HEK293 (cell line): ENCODE measurements around the gene ZNF488.

Experiments used
- CTCF ChIA-PET: fragments of 350-600 bp; formaldehyde crosslinking; extraction: SDS; loops from one replicate; lab custom pipeline; 2021; ENCODE audit warnings: antibody characterized with exemption; lab: Yijun Ruan, JAX
- POLR2A ChIA-PET: fragments of 300-600 bp; formaldehyde crosslinking; extraction: SDS; loops from one replicate; lab custom pipeline; 2020; ENCODE audit warnings: antibody characterized with exemption, inconsistent platforms; lab: Yijun Ruan, JAX
- H3K27ac ChIP-seq: fragments of 200-500 bp; sonication (Bioruptor generic); 2 replicates; pipeline ENCODE4 v1.5.1; 2014; ENCODE audit warnings: low read depth, low read length, control low read depth, inconsistent platforms; ENCODE audit errors: extremely low read depth
- H3K36me3 ChIP-seq, 2 experiments: fragments of 200-500 bp in 1 of 2; sonication (Bioruptor generic) in 1 of 2; 1 replicate in 1 of 2; 2 replicates in 1 of 2; pipeline ENCODE4 v1.5.1; 2014 to 2017; ENCODE audit warnings: inconsistent platforms in 2 of 2, low read length in 2 of 2; ENCODE audit not compliant: control insufficient read depth in 2 of 2, insufficient read depth in 1 of 2
- H3K4me1 ChIP-seq: fragments of 200-500 bp; sonication (Bioruptor generic); 2 replicates; pipeline ENCODE4 v1.5.1; 2014; ENCODE audit warnings: mild to moderate bottlenecking, low read length, inconsistent platforms; ENCODE audit not compliant: control insufficient read depth, insufficient read depth
- H3K4me3 ChIP-seq: 2 replicates; pipeline ENCODE4 v1.5.1; 2011; ENCODE audit warnings: low read depth, mild to moderate bottlenecking, control low read depth, low read length, moderate library complexity
- H3K9me3 ChIP-seq: fragments of 200-500 bp; sonication (Bioruptor generic); 2 replicates; pipeline ENCODE4 v1.5.1; 2014; ENCODE audit warnings: low read depth, low read length, inconsistent platforms; ENCODE audit not compliant: control insufficient read depth, insufficient read depth
- ELK4 ChIP-seq: IDR thresholded peaks from 2 replicates; pipeline ENCODE4 v1.6.1; 2011; ENCODE audit warnings: mild to moderate bottlenecking, low read depth, low read length, borderline replicate concordance
- HOXA7 ChIP-seq: sonication (generic); formaldehyde crosslinking; IDR thresholded peaks from 2 replicates; pipeline ENCODE4 v1.8.1; 2022; ENCODE audit warnings: missing genetic modification reagents, borderline replicate concordance
- SCRT1 ChIP-seq: fragments of 450-650 bp; formaldehyde crosslinking; IDR thresholded peaks from 2 replicates; pipeline ENCODE4 v1.5.1; 2016; ENCODE audit warnings: missing biosample characterization, missing genetic modification characterization, borderline replicate concordance
- SP2 ChIP-seq: fragments of 450-650 bp; formaldehyde crosslinking; IDR thresholded peaks from 2 replicates; pipeline ENCODE4 v1.5.1; 2016; ENCODE audit warnings: missing biosample characterization, missing genetic modification characterization
- ZBTB10 ChIP-seq: fragments of 450-650 bp; formaldehyde crosslinking; IDR thresholded peaks from 2 replicates; pipeline ENCODE4 v1.5.1; 2016; ENCODE audit warnings: missing biosample characterization, missing genetic modification characterization
- ZBTB17 ChIP-seq: fragments of 450-650 bp; formaldehyde crosslinking; IDR thresholded peaks from 2 replicates; pipeline ENCODE4 v1.5.1; 2016; ENCODE audit warnings: missing biosample characterization, missing genetic modification characterization
- ZBTB7A ChIP-seq: fragments of 450-650 bp; formaldehyde crosslinking; IDR thresholded peaks from 2 replicates; pipeline ENCODE4 v1.5.1; 2016; ENCODE audit warnings: low read depth, missing biosample characterization, missing genetic modification characterization
- ZNF132 ChIP-seq: fragments of 450-650 bp; formaldehyde crosslinking; IDR thresholded peaks from 2 replicates; pipeline ENCODE4 v1.5.1; 2017; ENCODE audit warnings: missing biosample characterization, missing genetic modification characterization, borderline replicate concordance
- ZNF146 ChIP-seq: fragments of 450-650 bp; formaldehyde crosslinking; IDR thresholded peaks from 2 replicates; pipeline ENCODE4 v1.5.1; 2016; ENCODE audit warnings: missing biosample characterization, missing genetic modification characterization
- ZNF311 ChIP-seq: fragments of 450-650 bp; formaldehyde crosslinking; IDR thresholded peaks from 2 replicates; pipeline ENCODE4 v1.5.1; 2017; ENCODE audit warnings: missing biosample characterization, missing genetic modification characterization, borderline replicate concordance
- ZNF391 ChIP-seq: fragments of 450-650 bp; formaldehyde crosslinking; IDR thresholded peaks from 2 replicates; pipeline ENCODE4 v1.5.1; 2016; ENCODE audit warnings: low read depth, missing biosample characterization, missing genetic modification characterization, borderline replicate concordance
- ZNF416 ChIP-seq: fragments of 450-650 bp; formaldehyde crosslinking; IDR thresholded peaks from 2 replicates; pipeline ENCODE4 v1.5.1; 2016; ENCODE audit warnings: missing biosample characterization, missing genetic modification characterization
- ZNF426 ChIP-seq: fragments of 450-650 bp; formaldehyde crosslinking; IDR thresholded peaks from 2 replicates; pipeline ENCODE4 v1.5.1; 2017; ENCODE audit warnings: missing biosample characterization, missing genetic modification characterization, mild to moderate bottlenecking, inconsistent platforms, moderate library complexity
- ZNF433 ChIP-seq: fragments of 450-650 bp; formaldehyde crosslinking; IDR thresholded peaks from 2 replicates; pipeline ENCODE4 v1.5.1; 2016; ENCODE audit warnings: missing biosample characterization, missing genetic modification characterization, low read depth
- ZNF488 ChIP-seq: fragments of 450-650 bp; formaldehyde crosslinking; IDR thresholded peaks from 2 replicates; pipeline ENCODE4 v1.5.1; 2016; ENCODE audit warnings: missing biosample characterization, missing genetic modification characterization
- ZNF501 ChIP-seq: fragments of 450-650 bp; formaldehyde crosslinking; IDR thresholded peaks from 2 replicates; pipeline ENCODE4 v1.5.1; 2016; ENCODE audit warnings: missing biosample characterization, missing genetic modification characterization
- ZNF514 ChIP-seq: fragments of 450-650 bp; formaldehyde crosslinking; IDR thresholded peaks from 2 replicates; pipeline ENCODE4 v1.5.1; 2016; ENCODE audit warnings: missing biosample characterization, missing genetic modification characterization
- ZNF529 ChIP-seq: fragments of 450-650 bp; formaldehyde crosslinking; IDR thresholded peaks from 2 replicates; pipeline ENCODE4 v1.5.1; 2017; ENCODE audit warnings: missing genetic modification characterization, missing biosample characterization; ENCODE audit not compliant: insufficient replicate concordance
- ZNF530 ChIP-seq: fragments of 450-650 bp; formaldehyde crosslinking; IDR thresholded peaks from 2 replicates; pipeline ENCODE4 v1.5.1; 2016; ENCODE audit warnings: low read depth, missing biosample characterization, missing genetic modification characterization
- ZNF585B ChIP-seq: fragments of 450-650 bp; formaldehyde crosslinking; IDR thresholded peaks from 2 replicates; pipeline ENCODE4 v1.5.1; 2016; ENCODE audit warnings: missing biosample characterization, missing genetic modification characterization
- ZNF677 ChIP-seq: fragments of 450-650 bp; IDR thresholded peaks from 2 replicates; pipeline ENCODE4 v1.5.0; 2018; ENCODE audit warnings: missing biosample characterization, mild to moderate bottlenecking, missing genetic modification characterization, moderate library complexity
- ZNF707 ChIP-seq: fragments of 450-650 bp; formaldehyde crosslinking; IDR thresholded peaks from 2 replicates; pipeline ENCODE4 v1.5.1; 2016; ENCODE audit warnings: missing biosample characterization, missing genetic modification characterization
- ZNF768 ChIP-seq: fragments of 450-650 bp; formaldehyde crosslinking; IDR thresholded peaks from 2 replicates; pipeline ENCODE4 v1.5.1; 2018; ENCODE audit warnings: missing biosample characterization, mild to moderate bottlenecking, missing genetic modification characterization
- ZNF791 ChIP-seq: fragments of 450-650 bp; formaldehyde crosslinking; IDR thresholded peaks from 2 replicates; pipeline ENCODE4 v1.5.1; 2016; ENCODE audit warnings: missing biosample characterization, missing genetic modification characterization
- ZSCAN16 ChIP-seq: fragments of 450-650 bp; formaldehyde crosslinking; IDR thresholded peaks from 2 replicates; pipeline ENCODE4 v1.5.1; 2016; ENCODE audit warnings: missing biosample characterization, missing genetic modification characterization

ZNF488 gene

DNA sequence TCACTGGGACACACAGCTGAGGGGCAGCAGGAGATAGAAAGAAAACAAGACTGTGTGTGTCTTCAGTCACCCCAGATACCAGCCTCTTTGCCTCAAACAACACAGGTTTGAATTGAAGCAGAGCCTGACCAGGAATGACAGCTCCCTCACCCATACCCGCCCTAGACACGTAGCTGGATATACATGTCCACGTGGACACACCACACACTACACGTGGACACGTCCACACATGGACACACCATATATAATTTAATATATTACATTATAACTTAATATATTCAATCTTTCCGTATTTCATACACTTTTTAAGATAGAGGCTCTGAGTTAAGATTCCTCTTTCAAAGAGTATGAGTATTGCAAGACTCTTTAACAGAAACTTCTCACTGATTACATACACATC lies 50.6 kb downstream of the ZNF488 start:
- ChIA-PET CTCF (interaction anchor here (0.6 to 2.2 kb wide), 2 partner anchors 129 to 309 kb away, joined by 3 to 11 read pairs; no protein-coding TSS in a partner anchor), POLR2A (no interaction called here)
- H3K9me3 ChIP-seq = no peaks in the 10 kb centered on the region
- no peaks in the 10 kb centered on the region for H3K4me1 ChIP-seq
- TF ChIP-seq ZBTB17 (tag by site-specific recombination) (no peak), ZNF707 (tag by site-specific recombination) (no peak), ZNF391 (tag by site-specific recombination) (no peak), ZNF585B (no peak), ZBTB7A (no peak), ZNF146 (tag by site-specific recombination) (no peak), ZNF530 (tag by site-specific recombination) (no peak), ZNF416 (tag by site-specific recombination) (no peak), ZNF514 (tag by site-specific recombination) (no peak), SP2 (tag by site-specific recombination) (no peak), HOXA7 (CRISPR knock-in tag) (no peak)
- no peak overlapping the region for H3K27ac ChIP-seq
- no peaks in the 10 kb centered on the region for H3K36me3 ChIP-seq
- H3K4me3 ChIP-seq = no peak overlapping the region

DNA sequence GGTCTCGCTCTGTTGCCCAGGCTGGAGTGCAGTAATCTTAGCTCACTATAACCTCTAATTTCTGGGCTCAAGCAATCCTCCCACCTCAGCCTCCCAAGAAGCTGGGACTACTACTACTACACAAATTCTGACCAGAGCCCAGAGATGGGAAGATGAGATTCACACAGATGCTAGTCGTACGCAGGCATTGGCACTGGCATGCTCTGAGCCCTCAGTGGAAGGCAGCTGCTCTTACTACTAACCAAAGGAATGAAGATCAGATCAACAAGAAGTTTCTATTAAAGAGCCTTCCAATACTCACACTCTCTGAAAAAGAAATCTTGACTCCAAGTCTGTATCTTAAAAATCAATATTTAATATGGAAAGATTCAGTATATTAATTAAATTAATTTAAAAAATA lies 51.1 kb downstream of the ZNF488 start:
- ChIA-PET CTCF (interaction anchor here (0.6 to 2.7 kb wide), 5 partner anchors 8 to 308 kb away, joined by 3 to 16 read pairs (median 3); no protein-coding TSS in a partner anchor), POLR2A (no interaction called here)
- Histone ChIP-seq H3K36me3 (no peaks in the 10 kb centered on the region), H3K4me1 (no peaks in the 10 kb centered on the region), H3K4me3 (no peak overlapping the region), H3K27ac (no peak overlapping the region), H3K9me3 (no peaks in the 10 kb centered on the region)
- TF ChIP-seq ZNF791 (tag by site-specific recombination) (no peak), ZNF132 (no peak), ZNF677 (tag by site-specific recombination) (no peak), ZNF501 (tag by site-specific recombination) (no peak), ZNF529 (tag by site-specific recombination) (no peak), ELK4 (no peak), ZNF426 (tag by site-specific recombination) (no peak), ZNF433 (tag by site-specific recombination) (no peak), ZNF311 (no peak), ZNF768 (tag by site-specific recombination) (no peak), SCRT1 (tag by site-specific recombination) (no peak), HOXA7 (CRISPR knock-in tag) (no peak), ZNF488 (tag by site-specific recombination) (no peak), ZSCAN16 (tag by site-specific recombination) (no peak), ZBTB10 (tag by site-specific recombination) (no peak)
